HCT116 (cell line): Measurements from ENCODE around the gene CNMD. TPM values are rescaled to one million over a fixed set of nuclear protein-coding genes. Genes with fewer than 3 reads are reported as not detected.

ENCODE experiments used
- ATAC-seq: fragments of 200-7000 bp; cut with Tn5 transposase; 2 replicates; pipeline ENCODE4 v1.9.1; 2020; ENCODE audit warnings: mild to moderate bottlenecking, moderate library complexity
- BruUV-seq: library from RNA; stranded (reverse); fragments of 400-500 nt; replicated peaks from 2 replicates; lab custom pipeline; 2021; lab: Mats Ljungman, UMichigan
- CTCF ChIA-PET: fragments of 300-600 bp; sonication (Branson Sonifier 250); formaldehyde crosslinking; loops from one replicate; lab custom pipeline; 2021; ENCODE audit warnings: antibody characterized with exemption; lab: Charles Lee
- POLR2A ChIA-PET: fragments of 300-600, 350-600 bp; sonication (Branson Sonifier 250); formaldehyde crosslinking; loops from one replicate; lab custom pipeline; 2021; ENCODE audit warnings: antibody characterized with exemption; lab: Charles Lee
- RAD21 ChIA-PET, 2 experiments: fragments of 300-600 bp; sonication (Branson Sonifier 250); formaldehyde crosslinking; loops; one replicate each; lab custom pipeline; 2023; ENCODE audit warnings: low total read pairs in 2 of 2; ENCODE audit not compliant: uncharacterized antibody in 2 of 2, unreplicated experiment in 2 of 2, low non-redundant PET in 1 of 2; lab: Charles Lee
- DNase-seq: peaks from one replicate; pipeline ENCODE4 v3.0.0-alpha.2; 2010; ENCODE audit warnings: low read depth, low spot score
- H2AFZ ChIP-seq: fragments of 200-600 bp; shearing (Covaris generic), sonication (generic); 2 replicates; pipeline ENCODE4 v1.6.1; 2017; ENCODE audit warnings: low read depth, mixed run types, mixed read lengths, antibody characterized with exemption, low read length; ENCODE audit not compliant: poor library complexity, severe bottlenecking
- H3K27ac ChIP-seq: 2 replicates; pipeline ENCODE4 v1.5.1; 2012; ENCODE audit warnings: low read depth, low read length
- H3K27me3 ChIP-seq: fragments of 200-600 bp; sonication (generic); 2 replicates; pipeline ENCODE4 v1.6.1; 2016; ENCODE audit warnings: mixed run types, low read length, mixed read lengths; ENCODE audit not compliant: insufficient read depth
- H3K36me3 ChIP-seq, 2 experiments: fragments of 200-500 bp in 1 of 2; fragments of 200-600 bp in 1 of 2; sonication (Bioruptor generic) in 1 of 2; sonication (generic) in 1 of 2; 2 replicates each; pipeline versions ENCODE4 v1.5.1 to v1.6.1; 2014 to 2016; ENCODE audit warnings: low read length in 2 of 2, inconsistent platforms in 1 of 2, mixed read lengths in 1 of 2, mixed run types in 1 of 2; ENCODE audit not compliant: insufficient read depth in 2 of 2, control insufficient read depth in 1 of 2
- H3K4me1 ChIP-seq, 2 experiments: fragments of 200-600 bp in 1 of 2; sonication (generic) in 1 of 2; 2 replicates each; pipeline versions ENCODE4 v1.5.1 to v1.6.1; 2012 to 2017; ENCODE audit warnings: low read length in 2 of 2, inconsistent platforms in 1 of 2, mild to moderate bottlenecking in 1 of 2, mixed read lengths in 1 of 2, mixed run types in 1 of 2, moderate library complexity in 1 of 2; ENCODE audit not compliant: insufficient read depth in 2 of 2, control insufficient read depth in 1 of 2
- H3K4me2 ChIP-seq: fragments of 200-600 bp; sonication (generic); 2 replicates; pipeline ENCODE4 v1.6.1; 2017; ENCODE audit warnings: mixed run types, low read length, mixed read lengths
- H3K4me3 ChIP-seq, 2 experiments: fragments of 200-600 bp in 1 of 2; sonication (generic) in 1 of 2; replicated peaks in 1 of 2; 2 replicates each; pipeline ENCODE4 v1.5.1; 2011 to 2016; ENCODE audit warnings: low read length in 2 of 2, control low read depth in 1 of 2, low read depth in 1 of 2, mild to moderate bottlenecking in 1 of 2, mixed read lengths in 1 of 2, mixed run types in 1 of 2
- H3K79me2 ChIP-seq: fragments of 200-600 bp; sonication (generic); 2 replicates; pipeline ENCODE4 v1.6.1; 2017; ENCODE audit warnings: mild to moderate bottlenecking, mixed run types, low read length, moderate library complexity, mixed read lengths; ENCODE audit not compliant: insufficient read depth
- H3K9ac ChIP-seq: fragments of 200-600 bp; sonication (generic); 2 replicates; pipeline ENCODE4 v1.6.1; 2016; ENCODE audit warnings: low read length, mixed read lengths
- H3K9me2 ChIP-seq: fragments of 200-600 bp; sonication (generic), shearing (Covaris generic); 2 replicates; pipeline ENCODE4 v1.6.1; 2017; ENCODE audit warnings: mixed run types, mild to moderate bottlenecking, moderate library complexity; ENCODE audit not compliant: insufficient read depth
- H3K9me3 ChIP-seq, 2 experiments: fragments of 200-500 bp in 1 of 2; fragments of 200-600 bp in 1 of 2; sonication (Bioruptor generic) in 1 of 2; sonication (generic) in 1 of 2; 2 replicates each; pipeline ENCODE4 v1.6.1; 2014 to 2017; ENCODE audit warnings: low read length in 2 of 2, mixed read lengths in 2 of 2, inconsistent platforms in 1 of 2, low read depth in 1 of 2, mild to moderate bottlenecking in 1 of 2, mixed run types in 1 of 2, moderate library complexity in 1 of 2; ENCODE audit not compliant: control insufficient read depth in 1 of 2, insufficient read depth in 1 of 2
- H4K20me1 ChIP-seq: fragments of 200-600 bp; sonication (generic), shearing (Covaris generic); 2 replicates; pipeline ENCODE4 v1.6.1; 2017; ENCODE audit warnings: mixed run types, mild to moderate bottlenecking, moderate library complexity; ENCODE audit not compliant: insufficient read depth
- CBX3 ChIP-seq: IDR thresholded peaks from 2 replicates; pipeline ENCODE4 v1.6.1; 2012; ENCODE audit warnings: low read depth
- ELF1 ChIP-seq: IDR thresholded peaks from 2 replicates; pipeline ENCODE4 v1.6.1; 2012; ENCODE audit warnings: low read depth, borderline replicate concordance
- FOSL1 ChIP-seq: IDR thresholded peaks from 2 replicates; pipeline ENCODE4 v1.6.1; 2012; ENCODE audit warnings: low read depth
- JUND ChIP-seq: IDR thresholded peaks from 2 replicates; pipeline ENCODE4 v1.6.1; 2012
- POLR2AphosphoS5 ChIP-seq: IDR thresholded peaks from 2 replicates; pipeline ENCODE4 v1.6.1; 2011; ENCODE audit warnings: mild to moderate bottlenecking, low read depth, low read length, moderate library complexity
- RAD21 ChIP-seq: IDR thresholded peaks from 2 replicates; pipeline ENCODE4 v1.6.1; 2012; ENCODE audit warnings: low read depth, mild to moderate bottlenecking
- SRF ChIP-seq: IDR thresholded peaks from 2 replicates; pipeline ENCODE4 v1.6.1; 2012; ENCODE audit warnings: low read depth
- TCF7L2 ChIP-seq: IDR thresholded peaks from 2 replicates; pipeline ENCODE4 v1.7.0; 2011; ENCODE audit warnings: borderline replicate concordance, inconsistent platforms; ENCODE audit not compliant: insufficient read depth, insufficient read length; ENCODE audit errors: extremely low read depth
- intact Hi-C: fragments of 100-400 bp; cut with micrococcal nuclease; formaldehyde crosslinking; loops from 2 replicates; pipeline ENCODE4 v1.10.0; 2022
- total RNA-seq: library from RNA; stranded (reverse); gene quantifications from one replicate; pipeline ENCODE4 v1.2.1, GENCODE V29; 2021; ENCODE audit not compliant: unreplicated experiment
- TF ChIP-seq, protein P1 (sequence below), 3 experiments: fragments of 200-600 bp in 1 of 3; sonication (generic) in 1 of 3; IDR thresholded peaks in 2 of 3; conservative IDR thresholded peaks in 1 of 3; 2 replicates each; pipeline ENCODE4 v1.5.1; 2012 to 2017; ENCODE audit warnings: low read depth in 2 of 3, low read length in 2 of 3, antibody characterized with exemption in 1 of 3, borderline replicate concordance in 1 of 3, control low read depth in 1 of 3, mild to moderate bottlenecking in 1 of 3, mixed read lengths in 1 of 3, mixed run types in 1 of 3, moderate library complexity in 1 of 3; ENCODE audit not compliant: insufficient read depth in 1 of 3
- TF ChIP-seq, protein P2 (sequence below): IDR thresholded peaks from 2 replicates; pipeline ENCODE4 v1.6.1; 2012
- TF ChIP-seq, protein P3 (sequence below): IDR thresholded peaks from 2 replicates; pipeline ENCODE4 v1.6.1; 2011; ENCODE audit warnings: mild to moderate bottlenecking, low read length, moderate library complexity; ENCODE audit not compliant: insufficient replicate concordance; ENCODE audit errors: extremely low read depth
- TF ChIP-seq, protein P4 (sequence below): IDR thresholded peaks from 2 replicates; pipeline ENCODE4 v1.6.1; 2012; ENCODE audit warnings: low read depth

CNMD gene
- total RNA-seq, 1 experiment from 2014 or later, result not detected

DNA sequence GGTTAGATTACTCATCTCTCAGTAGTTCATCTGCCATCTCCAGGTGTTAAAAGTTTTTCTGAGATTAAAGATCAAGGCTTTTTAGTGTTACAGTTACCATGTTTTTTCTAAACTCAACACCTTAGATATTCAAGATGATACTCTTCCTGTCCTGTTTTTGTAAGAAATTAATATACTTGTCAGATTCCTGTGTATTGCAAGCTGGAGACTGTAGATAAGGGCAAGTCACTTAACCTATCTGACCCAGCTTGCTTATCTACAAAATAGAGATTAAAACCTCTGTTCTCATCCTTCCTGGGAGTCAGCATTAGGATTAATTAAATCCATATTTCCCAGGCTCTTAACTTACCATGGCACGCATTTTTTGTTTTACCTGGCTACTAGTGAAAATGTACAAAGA, 61.8 kb downstream of the CNMD start:
- BruUV-seq, result no TSS peak
- no peaks in the 10 kb centered on the region for H3K9me2 ChIP-seq
- no peaks in the 10 kb centered on the region for H3K4me1 ChIP-seq
- no peak overlapping the region for H2AFZ ChIP-seq
- no peaks in the 10 kb centered on the region for H3K27me3 ChIP-seq
- TF ChIP-seq RAD21 (no peak), TCF7L2 (no peak), FOSL1 (no peak), JUND (no peak), POLR2AphosphoS5 (no peak), SRF (no peak), CBX3 (no peak), ELF1 (no peak)
- TF ChIP-seq, protein P1, sequence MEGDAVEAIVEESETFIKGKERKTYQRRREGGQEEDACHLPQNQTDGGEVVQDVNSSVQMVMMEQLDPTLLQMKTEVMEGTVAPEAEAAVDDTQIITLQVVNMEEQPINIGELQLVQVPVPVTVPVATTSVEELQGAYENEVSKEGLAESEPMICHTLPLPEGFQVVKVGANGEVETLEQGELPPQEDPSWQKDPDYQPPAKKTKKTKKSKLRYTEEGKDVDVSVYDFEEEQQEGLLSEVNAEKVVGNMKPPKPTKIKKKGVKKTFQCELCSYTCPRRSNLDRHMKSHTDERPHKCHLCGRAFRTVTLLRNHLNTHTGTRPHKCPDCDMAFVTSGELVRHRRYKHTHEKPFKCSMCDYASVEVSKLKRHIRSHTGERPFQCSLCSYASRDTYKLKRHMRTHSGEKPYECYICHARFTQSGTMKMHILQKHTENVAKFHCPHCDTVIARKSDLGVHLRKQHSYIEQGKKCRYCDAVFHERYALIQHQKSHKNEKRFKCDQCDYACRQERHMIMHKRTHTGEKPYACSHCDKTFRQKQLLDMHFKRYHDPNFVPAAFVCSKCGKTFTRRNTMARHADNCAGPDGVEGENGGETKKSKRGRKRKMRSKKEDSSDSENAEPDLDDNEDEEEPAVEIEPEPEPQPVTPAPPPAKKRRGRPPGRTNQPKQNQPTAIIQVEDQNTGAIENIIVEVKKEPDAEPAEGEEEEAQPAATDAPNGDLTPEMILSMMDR (IDR thresholded peaks at IDR 0.05 in 2 of 3, conservative IDR thresholded peaks at IDR 0.05 in 1 of 3; ENCODE audit: borderline replicate concordance in 1 of 3, insufficient read depth in 1 of 3, low read depth in 2 of 3, low read length in 2 of 3), result no peak
- TF ChIP-seq, protein P2, sequence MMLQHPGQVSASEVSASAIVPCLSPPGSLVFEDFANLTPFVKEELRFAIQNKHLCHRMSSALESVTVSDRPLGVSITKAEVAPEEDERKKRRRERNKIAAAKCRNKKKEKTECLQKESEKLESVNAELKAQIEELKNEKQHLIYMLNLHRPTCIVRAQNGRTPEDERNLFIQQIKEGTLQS, result no peak
- TF ChIP-seq, protein P3, sequence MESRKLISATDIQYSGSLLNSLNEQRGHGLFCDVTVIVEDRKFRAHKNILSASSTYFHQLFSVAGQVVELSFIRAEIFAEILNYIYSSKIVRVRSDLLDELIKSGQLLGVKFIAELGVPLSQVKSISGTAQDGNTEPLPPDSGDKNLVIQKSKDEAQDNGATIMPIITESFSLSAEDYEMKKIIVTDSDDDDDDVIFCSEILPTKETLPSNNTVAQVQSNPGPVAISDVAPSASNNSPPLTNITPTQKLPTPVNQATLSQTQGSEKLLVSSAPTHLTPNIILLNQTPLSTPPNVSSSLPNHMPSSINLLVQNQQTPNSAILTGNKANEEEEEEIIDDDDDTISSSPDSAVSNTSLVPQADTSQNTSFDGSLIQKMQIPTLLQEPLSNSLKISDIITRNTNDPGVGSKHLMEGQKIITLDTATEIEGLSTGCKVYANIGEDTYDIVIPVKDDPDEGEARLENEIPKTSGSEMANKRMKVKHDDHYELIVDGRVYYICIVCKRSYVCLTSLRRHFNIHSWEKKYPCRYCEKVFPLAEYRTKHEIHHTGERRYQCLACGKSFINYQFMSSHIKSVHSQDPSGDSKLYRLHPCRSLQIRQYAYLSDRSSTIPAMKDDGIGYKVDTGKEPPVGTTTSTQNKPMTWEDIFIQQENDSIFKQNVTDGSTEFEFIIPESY, result no peak
- TF ChIP-seq, protein P4, sequence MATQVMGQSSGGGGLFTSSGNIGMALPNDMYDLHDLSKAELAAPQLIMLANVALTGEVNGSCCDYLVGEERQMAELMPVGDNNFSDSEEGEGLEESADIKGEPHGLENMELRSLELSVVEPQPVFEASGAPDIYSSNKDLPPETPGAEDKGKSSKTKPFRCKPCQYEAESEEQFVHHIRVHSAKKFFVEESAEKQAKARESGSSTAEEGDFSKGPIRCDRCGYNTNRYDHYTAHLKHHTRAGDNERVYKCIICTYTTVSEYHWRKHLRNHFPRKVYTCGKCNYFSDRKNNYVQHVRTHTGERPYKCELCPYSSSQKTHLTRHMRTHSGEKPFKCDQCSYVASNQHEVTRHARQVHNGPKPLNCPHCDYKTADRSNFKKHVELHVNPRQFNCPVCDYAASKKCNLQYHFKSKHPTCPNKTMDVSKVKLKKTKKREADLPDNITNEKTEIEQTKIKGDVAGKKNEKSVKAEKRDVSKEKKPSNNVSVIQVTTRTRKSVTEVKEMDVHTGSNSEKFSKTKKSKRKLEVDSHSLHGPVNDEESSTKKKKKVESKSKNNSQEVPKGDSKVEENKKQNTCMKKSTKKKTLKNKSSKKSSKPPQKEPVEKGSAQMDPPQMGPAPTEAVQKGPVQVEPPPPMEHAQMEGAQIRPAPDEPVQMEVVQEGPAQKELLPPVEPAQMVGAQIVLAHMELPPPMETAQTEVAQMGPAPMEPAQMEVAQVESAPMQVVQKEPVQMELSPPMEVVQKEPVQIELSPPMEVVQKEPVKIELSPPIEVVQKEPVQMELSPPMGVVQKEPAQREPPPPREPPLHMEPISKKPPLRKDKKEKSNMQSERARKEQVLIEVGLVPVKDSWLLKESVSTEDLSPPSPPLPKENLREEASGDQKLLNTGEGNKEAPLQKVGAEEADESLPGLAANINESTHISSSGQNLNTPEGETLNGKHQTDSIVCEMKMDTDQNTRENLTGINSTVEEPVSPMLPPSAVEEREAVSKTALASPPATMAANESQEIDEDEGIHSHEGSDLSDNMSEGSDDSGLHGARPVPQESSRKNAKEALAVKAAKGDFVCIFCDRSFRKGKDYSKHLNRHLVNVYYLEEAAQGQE, result no peak
- TF ChIP-seq, all 23 proteins: peak for 0
- H3K9me3 ChIP-seq, result no peaks in the 10 kb centered on the region
- ATAC-seq (no peak), DNase-seq (no peak)
- ChIA-PET POLR2A (no interaction called here), CTCF (no interaction called here), RAD21 (no interaction called here)
- no peak overlapping the region for H3K4me2 ChIP-seq
- no peak overlapping the region for H3K27ac ChIP-seq
- peaks cover 28 to 33% of the 10 kb centered on the region in 2 experiments for H3K36me3 ChIP-seq
- 0 out of 2 replicates have a peak, but pooled peaks cover 5% of the 10 kb centered on the region for H4K20me1 ChIP-seq
- H3K4me3 ChIP-seq, result no peak overlapping the region
- H3K79me2 ChIP-seq, result peaks cover 74% of the 10 kb centered on the region
- no peak overlapping the region for H3K9ac ChIP-seq
- intact Hi-C loops, result no loop called here
